Panc1 (cell line): ENCODE data around the gene RFT1. TPM values are rescaled to one million over a fixed set of nuclear protein-coding genes. Genes with fewer than 3 reads are reported as not detected.
A peak's percentile ranks its signal among the peaks of the same experiment; 100 is the strongest.

Source experiments
- ATAC-seq: fragments of 200-7000 bp; cut with Tn5 transposase; 2 replicates; pipeline ENCODE4 v1.9.1; 2020; ENCODE audit warnings: mild to moderate bottlenecking, moderate library complexity
- BruUV-seq: library from RNA; stranded (reverse); fragments of 400-500 nt; replicated peaks from 2 replicates; lab custom pipeline; 2021; lab: Mats Ljungman, UMichigan
- CTCF ChIA-PET: fragments of 300-600 bp; sonication (Branson Sonifier 250); formaldehyde crosslinking; loops from one replicate; lab custom pipeline; 2022; ENCODE audit warnings: antibody characterized with exemption; lab: Charles Lee
- POLR2A ChIA-PET: fragments of 300-600 bp; sonication (Branson Sonifier 250); formaldehyde crosslinking; loops from one replicate; lab custom pipeline; 2022; ENCODE audit warnings: antibody characterized with exemption; lab: Charles Lee
- DNase-seq: peaks from one replicate; pipeline ENCODE4 v3.0.0-alpha.2; 2010; ENCODE audit warnings: low read depth, low spot score
- H3K27ac ChIP-seq: 2 replicates; pipeline ENCODE4 v1.5.1; 2011; ENCODE audit warnings: mild to moderate bottlenecking, low read length, inconsistent platforms
- H3K27me3 ChIP-seq: fragments of 200-500 bp; sonication (Bioruptor generic); 2 replicates; pipeline ENCODE4 v1.6.0; 2014; ENCODE audit warnings: low read length, inconsistent platforms; ENCODE audit not compliant: control insufficient read depth, insufficient read depth
- H3K36me3 ChIP-seq: fragments of 200-500 bp; sonication (Bioruptor generic); 2 replicates; pipeline ENCODE4 v1.5.1; 2014; ENCODE audit warnings: inconsistent platforms, mild to moderate bottlenecking, low read length, moderate library complexity; ENCODE audit not compliant: control insufficient read depth, insufficient read depth
- H3K4me1 ChIP-seq: 2 replicates; pipeline ENCODE4 v1.5.1; 2011; ENCODE audit warnings: inconsistent platforms, mild to moderate bottlenecking, low read length, moderate library complexity; ENCODE audit not compliant: control insufficient read depth, insufficient read depth
- H3K4me3 ChIP-seq, 2 experiments: 2 replicates each; pipeline ENCODE4 v1.5.1; 2011 to 2012; ENCODE audit warnings: low read depth in 2 of 2, low read length in 2 of 2, mild to moderate bottlenecking in 2 of 2, inconsistent platforms in 1 of 2, moderate library complexity in 1 of 2
- H3K9me3 ChIP-seq: fragments of 200-500 bp; sonication (Bioruptor generic); 2 replicates; pipeline ENCODE4 v1.5.1; 2014; ENCODE audit warnings: low read depth, mild to moderate bottlenecking, inconsistent platforms, low read length, moderate library complexity; ENCODE audit not compliant: control insufficient read depth, insufficient read depth
- CTCF ChIP-seq: fragments of 450-650 bp; IDR thresholded peaks from 2 replicates; pipeline ENCODE4 v1.5.1; 2017; ENCODE audit warnings: mild to moderate bottlenecking
- POLR2AphosphoS5 ChIP-seq: IDR thresholded peaks from 2 replicates; pipeline ENCODE4 v1.6.1; 2012; ENCODE audit warnings: mild to moderate bottlenecking, low read depth, low read length, moderate library complexity
- REST ChIP-seq, 2 experiments: IDR thresholded peaks; 2 replicates each; pipeline ENCODE4 v1.6.1; 2011 to 2012; ENCODE audit warnings: low read depth in 2 of 2, control low read depth in 1 of 2, low read length in 1 of 2, mild to moderate bottlenecking in 1 of 2, moderate library complexity in 1 of 2; ENCODE audit not compliant: insufficient read depth in 1 of 2
- SIN3A ChIP-seq: IDR thresholded peaks from 2 replicates; pipeline ENCODE4 v1.6.1; 2012; ENCODE audit warnings: low read depth, mild to moderate bottlenecking, low read length, moderate library complexity, borderline replicate concordance; ENCODE audit not compliant: insufficient read depth
- TCF7L2 ChIP-seq: IDR thresholded peaks from 2 replicates; pipeline ENCODE4 v1.6.1; 2011; ENCODE audit warnings: mild to moderate bottlenecking, low read depth, low read length, inconsistent platforms
- in situ Hi-C: cut with HindIII; loops from 2 replicates; pipeline ENCODE4 v1.10.0; 2016; ENCODE audit warnings: low sequenced_read_pairs, low pct_unique_long_range_greater_than_20kb
- intact Hi-C: fragments of 100-400 bp; cut with micrococcal nuclease; formaldehyde crosslinking; loops from one replicate; pipeline ENCODE4 v1.10.0; 2022; ENCODE audit not compliant: unreplicated experiment
- total RNA-seq: library from RNA; stranded (reverse); gene quantifications from one replicate; pipeline ENCODE4 v1.2.1, GENCODE V29; 2021; ENCODE audit not compliant: unreplicated experiment

RFT1 gene
- total RNA-seq, 1 experiment from 2014 or later, result 21.0 TPM

- no peak overlapping the region for H3K4me3 ChIP-seq
- POLR2A ChIA-PET, result no interaction called here
- H3K27me3 ChIP-seq, result no peaks in the 10 kb centered on the region
- no peaks in the 10 kb centered on the region for H3K9me3 ChIP-seq
- intact Hi-C loops (no loop called here), in situ Hi-C loops (no loop called here)
- DNase-seq (no peak), ATAC-seq (no peak)
- H3K4me1 ChIP-seq, result peaks cover 5% of the 10 kb centered on the region
- BruUV-seq, result TSS peak; percentile 20
- CTCF ChIA-PET, result interaction anchor here (0.5 to 1.4 kb wide), 3 partner anchors 64 to 368 kb away, joined by 3 to 10 read pairs (median 6); no protein-coding TSS in a partner anchor
- H3K36me3 ChIP-seq, result no peaks in the 10 kb centered on the region; the same call in 1 of the 2 replicates
- H3K27ac ChIP-seq, result no peak overlapping the region
- no peak for TF ChIP-seq POLR2AphosphoS5
- peak; percentile 66 for TF ChIP-seq CTCF
- no peak for TF ChIP-seq SIN3A
- no peak for TF ChIP-seq REST (IDR thresholded peaks at IDR 0.05; ENCODE audit: insufficient read depth in 1 of 2, low read depth in 2 of 2, low read length in 1 of 2)
Observed at GRCh38 chr3:53109891-53110771, 20.1 kb downstream of the RFT1 start.

GRCh38 chr3:53109190-53109589 lies 21.0 kb downstream of the RFT1 start:
- CTCF ChIA-PET, result interaction anchor here (1.4 kb wide), 1 partner anchor 65 kb away, joined by 3 read pairs; no protein-coding TSS in a partner anchor
- Histone ChIP-seq H3K4me3 (no peak overlapping the region), H3K27me3 (no peaks in the 10 kb centered on the region), H3K27ac (no peak overlapping the region), H3K36me3 (no peaks in the 10 kb centered on the region; the same call in 1 of the 2 replicates), H3K9me3 (no peaks in the 10 kb centered on the region), H3K4me1 (peaks cover 5% of the 10 kb centered on the region)
- DNase-seq, result no peak
- POLR2A ChIA-PET, result no interaction called here
- TF ChIP-seq REST (IDR thresholded peaks at IDR 0.05; ENCODE audit: insufficient read depth in 1 of 2, low read depth in 2 of 2, low read length in 1 of 2) (no peak), SIN3A (no peak), CTCF (no peak), TCF7L2 (no peak), POLR2AphosphoS5 (no peak)
- intact Hi-C loops, result no loop called here
- in situ Hi-C loops, result no loop called here
- BruUV-seq, result no TSS peak
- peak; percentile 84 for ATAC-seq
